ENCODE results near the gene PIGT. TPM values are rescaled to one million over a fixed set of nuclear protein-coding genes. Genes with fewer than 3 reads are reported as not detected.

PIGT gene
- total RNA-seq, 1 donor from 2014 or later: 74.5 TPM

GRCh38 chr20:45405571-45406259 is 10.2 kb upstream of the PIGT start:
- peaks cover 28% of the 10 kb centered on the region for H3K4me1 Mint-ChIP-seq
- ATAC-seq (ENCODE audit: low read depth) (peak; percentile 25), DNase-seq (no peak)
- peaks cover 7% of the 10 kb centered on the region for H3K9me3 Mint-ChIP-seq
- H3K27me3 Mint-ChIP-seq: no peaks in the 10 kb centered on the region
- H3K4me3 Mint-ChIP-seq: peak overlapping the region; percentile 75
- peaks cover 11% of the 10 kb centered on the region for H3K36me3 Mint-ChIP-seq (ENCODE audit: low read depth)
- POLR2A ChIA-PET: interaction anchor here (0.6 to 3.8 kb wide), 3 partner anchors 10 to 42 kb away, joined by 3 to 17 read pairs (median 13); partner anchors contain the start of gene PIGT
- H3K27ac Mint-ChIP-seq: no peak overlapping the region
- CTCF ChIA-PET: interaction anchor here (1.7 kb wide), 1 partner anchor 32 kb away, joined by 7 read pairs; no protein-coding TSS in a partner anchor
- intact Hi-C loops (cut with micrococcal nuclease): loop anchor here (1.0 to 2.0 kb wide), 3 partner anchors 10 to 37 kb away; no protein-coding TSS in a partner anchor
- TF ChIP-seq, protein P1, sequence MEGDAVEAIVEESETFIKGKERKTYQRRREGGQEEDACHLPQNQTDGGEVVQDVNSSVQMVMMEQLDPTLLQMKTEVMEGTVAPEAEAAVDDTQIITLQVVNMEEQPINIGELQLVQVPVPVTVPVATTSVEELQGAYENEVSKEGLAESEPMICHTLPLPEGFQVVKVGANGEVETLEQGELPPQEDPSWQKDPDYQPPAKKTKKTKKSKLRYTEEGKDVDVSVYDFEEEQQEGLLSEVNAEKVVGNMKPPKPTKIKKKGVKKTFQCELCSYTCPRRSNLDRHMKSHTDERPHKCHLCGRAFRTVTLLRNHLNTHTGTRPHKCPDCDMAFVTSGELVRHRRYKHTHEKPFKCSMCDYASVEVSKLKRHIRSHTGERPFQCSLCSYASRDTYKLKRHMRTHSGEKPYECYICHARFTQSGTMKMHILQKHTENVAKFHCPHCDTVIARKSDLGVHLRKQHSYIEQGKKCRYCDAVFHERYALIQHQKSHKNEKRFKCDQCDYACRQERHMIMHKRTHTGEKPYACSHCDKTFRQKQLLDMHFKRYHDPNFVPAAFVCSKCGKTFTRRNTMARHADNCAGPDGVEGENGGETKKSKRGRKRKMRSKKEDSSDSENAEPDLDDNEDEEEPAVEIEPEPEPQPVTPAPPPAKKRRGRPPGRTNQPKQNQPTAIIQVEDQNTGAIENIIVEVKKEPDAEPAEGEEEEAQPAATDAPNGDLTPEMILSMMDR (IDR thresholded peaks at IDR 0.05): no peak

DNA sequence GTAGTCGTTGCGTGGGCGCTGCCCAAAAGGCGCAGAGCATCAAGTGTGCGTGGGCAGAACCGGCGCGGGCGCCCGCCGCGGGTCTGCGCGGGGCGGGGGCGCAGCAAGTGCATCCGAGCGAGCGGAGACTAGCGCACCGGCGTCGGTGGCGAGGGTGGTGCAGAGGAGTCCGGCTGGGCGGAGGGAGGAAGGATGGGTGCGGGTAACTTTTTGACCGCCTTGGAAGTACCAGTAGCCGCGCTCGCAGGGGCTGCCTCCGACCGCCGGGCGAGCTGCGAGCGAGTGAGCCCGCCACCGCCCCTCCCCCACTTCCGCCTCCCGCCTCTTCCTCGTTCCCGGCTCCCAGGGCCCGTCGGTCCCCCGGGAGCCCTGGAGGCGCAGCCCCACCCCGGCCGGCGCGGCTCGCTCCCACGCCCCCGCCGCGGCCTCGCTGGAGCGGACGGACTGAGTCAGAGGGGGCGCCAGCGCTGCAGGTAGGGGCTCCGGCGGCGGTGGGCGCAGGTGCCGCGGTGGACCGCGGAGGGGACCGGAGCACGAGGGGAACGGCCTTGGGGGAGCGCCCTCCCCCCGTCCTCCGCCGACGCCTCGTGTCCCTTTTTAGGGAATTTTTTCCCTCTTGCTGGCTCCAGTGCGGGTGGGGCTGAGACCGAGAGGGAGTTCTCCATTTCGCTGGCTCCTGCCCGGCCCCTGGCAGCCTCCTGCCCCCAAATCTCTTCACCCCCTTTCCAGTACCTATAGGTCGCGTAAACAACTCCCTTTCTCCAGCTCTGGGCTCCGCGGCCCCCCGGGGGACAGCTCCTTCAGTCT is 9.5 kb upstream of the PIGT start:
- H3K27ac Mint-ChIP-seq: no peak overlapping the region
- H3K27me3 Mint-ChIP-seq: no peaks in the 10 kb centered on the region
- H3K9me3 Mint-ChIP-seq: peaks cover 4% of the 10 kb centered on the region
- H3K4me1 Mint-ChIP-seq: peaks cover 28% of the 10 kb centered on the region
- peaks cover 8% of the 10 kb centered on the region for H3K36me3 Mint-ChIP-seq (ENCODE audit: low read depth)
- peak overlapping the region; percentile 75 for H3K4me3 Mint-ChIP-seq
- intact Hi-C loops (cut with micrococcal nuclease): loop anchor here (1.0 to 2.0 kb wide), 3 partner anchors 9 to 38 kb away; no protein-coding TSS in a partner anchor
- ATAC-seq (ENCODE audit: low read depth) (peak; percentile 60), DNase-seq (peak; percentile 48)
- TF ChIP-seq, protein P1 (IDR thresholded peaks at IDR 0.05): no peak
- POLR2A ChIA-PET: interaction anchor here (0.6 to 3.8 kb wide), 3 partner anchors 9 to 43 kb away, joined by 3 to 17 read pairs (median 13); partner anchors contain the start of gene PIGT
- CTCF ChIA-PET: interaction anchor here (0.8 to 1.7 kb wide), 3 partner anchors 30 to 33 kb away, joined by 3 to 7 read pairs (median 4); no protein-coding TSS in a partner anchor

DNA sequence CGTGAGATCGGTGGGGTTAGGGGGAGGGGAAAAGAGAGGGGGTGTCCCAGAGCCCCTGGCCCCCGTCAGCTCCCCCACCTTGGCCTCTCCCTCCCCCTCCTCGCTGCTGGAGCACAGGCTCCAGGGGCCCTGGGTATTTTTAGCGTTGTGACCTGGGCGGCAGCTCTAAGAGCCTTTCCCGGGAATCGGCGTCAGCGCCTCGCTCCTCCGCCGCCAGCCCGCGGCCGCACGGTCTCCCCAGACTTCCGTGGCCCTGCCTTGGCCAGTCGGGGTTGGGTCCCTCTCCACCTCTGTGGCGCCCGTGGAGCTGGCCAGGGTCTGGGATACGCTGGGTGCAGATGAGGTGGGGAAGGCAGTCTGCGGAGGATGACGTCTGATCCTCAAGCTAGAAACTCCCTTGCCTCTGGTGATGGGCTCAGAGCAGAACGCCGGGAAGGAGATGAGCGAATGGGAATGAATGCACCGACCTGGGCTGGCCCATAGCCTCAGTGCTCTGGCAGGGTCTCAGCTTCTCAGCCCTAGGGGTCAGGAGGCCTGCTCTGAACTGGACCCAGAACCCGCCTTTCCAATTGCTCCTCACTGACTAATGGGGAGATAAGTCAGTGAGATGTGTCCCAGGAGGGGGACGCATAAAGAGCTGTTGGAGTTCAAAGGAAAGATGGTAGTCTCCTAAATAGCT is 8.7 kb upstream of the PIGT start:
- no peak for ATAC-seq (ENCODE audit: low read depth)

DNA sequence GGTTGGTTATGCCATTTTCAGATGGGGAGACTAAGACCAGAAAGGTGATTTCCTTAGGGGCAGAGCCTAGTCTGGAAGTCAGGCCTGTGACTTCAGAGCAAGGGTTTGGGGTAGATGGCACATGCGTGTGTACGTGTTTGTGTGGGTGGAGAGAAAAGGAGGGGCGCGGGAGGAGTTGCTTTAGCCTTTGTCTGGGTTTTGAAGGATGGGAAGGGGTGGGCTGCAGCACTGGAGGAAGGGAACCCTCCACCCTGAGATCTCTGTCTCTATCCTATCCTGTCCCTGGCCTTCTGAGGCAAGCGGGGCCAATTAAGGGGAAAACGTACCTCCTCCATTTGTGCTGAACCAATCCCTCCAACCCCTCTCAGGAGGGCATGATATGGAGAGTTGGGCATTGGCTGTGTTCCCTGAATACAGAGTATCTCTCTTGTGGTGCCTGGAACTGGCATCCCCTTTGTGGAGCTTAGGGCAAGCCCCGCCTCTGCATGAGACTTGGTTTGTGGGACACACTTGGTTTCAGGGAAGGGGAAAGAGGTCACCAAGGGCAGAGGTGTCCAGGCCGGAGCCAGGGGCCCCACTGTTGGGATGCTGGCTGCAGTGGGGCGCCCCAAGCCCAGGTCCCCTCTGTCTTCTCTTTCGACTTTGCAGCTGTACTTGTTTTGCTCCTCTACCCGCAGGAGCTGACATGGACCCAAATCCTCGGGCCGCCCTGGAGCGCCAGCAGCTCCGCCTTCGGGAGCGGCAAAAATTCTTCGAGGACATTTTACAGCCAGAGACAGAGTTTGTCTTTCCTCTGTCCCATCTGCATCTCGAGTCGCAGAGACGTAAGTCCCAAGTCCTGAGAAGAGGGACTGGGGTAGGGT is 7.9 kb upstream of the PIGT start, which contains the start of gene DBNDD2:
Gene DBNDD2, plus strand, starts transcription at position 507 of the 863 bp plus-strand sequence. Its CDS starts 179 bp downstream, at position 686.
- intact Hi-C loops (cut with micrococcal nuclease): loop anchor here (2.0 kb wide), 1 partner anchor 21 kb away; no protein-coding TSS in a partner anchor
- ATAC-seq (ENCODE audit: low read depth) (no peak), DNase-seq (no peak)
- Mint-ChIP-seq H3K27ac (peak within 1 kb of the TSS; percentile 50), H3K9me3 (no peaks in the 10 kb centered on the region), H3K4me1 (peaks cover 28% of the 10 kb centered on the region), H3K36me3 (ENCODE audit: low read depth) (peaks cover 3% of the 10 kb centered on the region), H3K4me3 (peak within 1 kb of the TSS; percentile 75), H3K27me3 (no peaks in the 10 kb centered on the region)
- ChIA-PET POLR2A (interaction anchor here (2.6 to 3.8 kb wide), 2 partner anchors 8 to 39 kb away, joined by 13 to 17 read pairs; partner anchors contain the start of gene PIGT), CTCF (interaction anchor here (0.9 to 1.4 kb wide), 3 partner anchors 29 to 45 kb away, joined by 3 to 4 read pairs (median 3); partner anchors contain the start of gene SYS1)
- TF ChIP-seq, protein P1 (IDR thresholded peaks at IDR 0.05): no peak

More for the DNA sequence above, 8.7 kb upstream of the PIGT start:
- peak overlapping the region; percentile 75 for H3K4me3 Mint-ChIP-seq
- ChIA-PET POLR2A (interaction anchor here (2.6 to 3.8 kb wide), 2 partner anchors 9 to 39 kb away, joined by 13 to 17 read pairs; partner anchors contain the start of gene PIGT), CTCF (interaction anchor here (0.8 to 1.4 kb wide), 3 partner anchors 29 to 44 kb away, joined by 3 to 4 read pairs (median 4); partner anchors contain the start of gene SYS1)
- no peaks in the 10 kb centered on the region for H3K27me3 Mint-ChIP-seq
- peaks cover 28% of the 10 kb centered on the region for H3K4me1 Mint-ChIP-seq
- TF ChIP-seq, protein P1 (IDR thresholded peaks at IDR 0.05): no peak
- H3K36me3 Mint-ChIP-seq (ENCODE audit: low read depth): peaks cover 3% of the 10 kb centered on the region
- H3K27ac Mint-ChIP-seq: no peak overlapping the region
- no peak for DNase-seq
- intact Hi-C loops (cut with micrococcal nuclease): loop anchor here (2.0 kb wide), 1 partner anchor 20 kb away; no protein-coding TSS in a partner anchor
- no peaks in the 10 kb centered on the region for H3K9me3 Mint-ChIP-seq

All from activated B cell treated with CpG ODN at 0.5 μM for 24 hours (primary cell).